ENCODE data around the gene HOXD9. TPM values are rescaled to one million over a fixed set of nuclear protein-coding genes. Genes with fewer than 3 reads are reported as not detected.

The HOXD9 gene
- polyA plus RNA-seq, 1 donor: 7.6 TPM

- no peak for DNase-seq (ENCODE audit: low read depth)
Measured at GRCh38 chr2:176137906-176138305, 15.4 kb downstream of the HOXD9 start.

- DNase-seq (ENCODE audit: low read depth): no peak
Measured at GRCh38 chr2:176138526-176138922, 16.0 kb downstream of the HOXD9 start.

GRCh38 chr2:176138923-176139660 lies 16.6 kb downstream of the HOXD9 start:
- no peak for DNase-seq (ENCODE audit: low read depth)

- no peak for DNase-seq (ENCODE audit: low read depth)
Measured at GRCh38 chr2:176139661-176140512, 17.4 kb downstream of the HOXD9 start.

- no peak for DNase-seq (ENCODE audit: low read depth)
Measured at GRCh38 chr2:176140513-176141317, 18.2 kb downstream of the HOXD9 start.

- DNase-seq (ENCODE audit: low read depth): no peak
Measured at GRCh38 chr2:176142281-176142680, 19.8 kb downstream of the HOXD9 start.

GRCh38 chr2:176145085-176145969 lies 22.8 kb downstream of the HOXD9 start:
- no peak for DNase-seq (ENCODE audit: low read depth)

- no peak for DNase-seq (ENCODE audit: low read depth)
Measured at GRCh38 chr2:176146101-176146500, 23.6 kb downstream of the HOXD9 start.

- DNase-seq (ENCODE audit: low read depth): no peak
Measured at GRCh38 chr2:176146645-176147044, 24.1 kb downstream of the HOXD9 start.

GRCh38 chr2:176147210-176147799 lies 24.8 kb downstream of the HOXD9 start:
- no peak for DNase-seq (ENCODE audit: low read depth)

- DNase-seq (ENCODE audit: low read depth): no peak
Measured at GRCh38 chr2:176147800-176148496, 25.4 kb downstream of the HOXD9 start.

- no peak for DNase-seq (ENCODE audit: low read depth)
Measured at GRCh38 chr2:176148751-176149421, 26.4 kb downstream of the HOXD9 start.

- no peak for DNase-seq (ENCODE audit: low read depth)
Measured at GRCh38 chr2:176149481-176149938, 27.0 kb downstream of the HOXD9 start.

- DNase-seq (ENCODE audit: low read depth): no peak
Measured at GRCh38 chr2:176149939-176150583, 27.5 kb downstream of the HOXD9 start.

- no peak for DNase-seq (ENCODE audit: low read depth)
Measured at GRCh38 chr2:176150584-176151441, 28.3 kb downstream of the HOXD9 start.

- no peak for DNase-seq (ENCODE audit: low read depth)
Measured at GRCh38 chr2:176151442-176152287, 29.1 kb downstream of the HOXD9 start, which contains the start of gene HOXD4. TSS of gene HOXD4 (plus strand) at chr2:176151550. CDS start at chr2:176151634, 84 bp downstream.

Data from forelimb muscle (tissue), 1 donor.